ENCODE results near the gene RAX. TPM values are rescaled to one million over a fixed set of nuclear protein-coding genes. Genes with fewer than 3 reads are reported as not detected.

The RAX gene
- polyA plus RNA-seq, 1 donor (not counting 4 experiments of a cell fraction or from before 2014, with no cell fraction given), result not detected

DNA sequence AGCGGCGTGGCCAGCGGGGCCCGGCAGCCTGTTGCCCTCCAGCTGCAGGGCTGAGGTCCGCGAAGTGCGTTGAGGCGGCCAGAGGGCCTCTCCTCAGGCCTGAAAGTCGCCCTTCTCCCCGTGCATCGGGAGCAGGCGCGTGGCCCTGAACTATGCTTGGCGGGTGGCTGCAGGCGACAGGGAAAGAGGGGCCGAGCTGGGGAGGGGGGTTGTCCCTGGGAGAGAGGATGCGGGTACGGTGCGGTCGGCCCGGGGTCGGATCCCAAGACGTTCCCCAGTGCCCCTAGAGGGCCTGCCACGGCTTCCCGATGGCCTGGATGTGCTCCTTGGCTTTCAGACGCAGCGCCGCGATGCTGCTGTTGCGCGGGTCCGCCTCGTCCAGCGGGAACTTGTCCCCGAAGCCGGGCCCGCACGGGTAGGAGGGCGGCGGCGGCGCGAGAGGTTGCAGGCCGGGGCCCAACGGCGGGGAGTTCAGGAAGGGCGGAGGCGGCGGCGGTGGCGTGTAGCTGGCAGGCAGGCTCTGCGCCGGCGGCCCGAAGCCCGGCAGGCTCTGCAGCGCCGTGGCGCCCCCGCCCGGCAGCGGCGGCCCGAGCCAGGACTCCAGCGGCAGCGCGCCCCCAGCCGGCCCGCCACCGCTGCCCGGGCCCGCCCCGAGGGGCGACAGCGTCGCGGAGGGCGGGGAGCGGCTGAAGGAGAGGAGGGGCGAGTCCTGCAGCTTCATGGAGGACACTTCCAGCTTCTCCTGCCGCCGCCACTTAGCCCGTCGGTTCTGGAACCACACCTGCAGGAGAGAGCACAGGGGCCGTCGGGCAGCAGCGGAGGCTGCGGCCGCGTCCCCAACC lies 4.3 kb downstream of the RAX start:
- FAIRE-seq, result no peak
- Histone ChIP-seq H3K4me3 (ENCODE audit: control insufficient read depth in 2 of 3, extremely low read depth in 1 of 3, insufficient read depth in 2 of 3, low read depth in 1 of 3, low read length in 3 of 3) (peak overlapping the region in 1 of 3 experiments; percentile 20), H3K4me1 (ENCODE audit: control insufficient read depth, extremely low read depth, insufficient read depth, low read length) (peaks cover 8% of the 10 kb centered on the region), H4K20me1 (ENCODE audit: control insufficient read depth, extremely low read depth, insufficient read depth, low read length) (peaks cover 5% of the 10 kb centered on the region), H3K9ac (ENCODE audit: control insufficient read depth, extremely low read depth, insufficient read depth, low read length) (no peak overlapping the region), H2AFZ (ENCODE audit: control insufficient read depth, low read length) (no peak overlapping the region), H3K4me2 (ENCODE audit: control insufficient read depth, extremely low read depth, insufficient read depth, low read depth, low read length) (peak overlapping the region; percentile 30), H3K9me1 (ENCODE audit: control insufficient read depth, extremely low read depth, insufficient read depth, low read length) (peaks cover 2% of the 10 kb centered on the region), H3K27ac (ENCODE audit: control insufficient read depth, insufficient read depth, low read length) (no peak overlapping the region), H3K27me3 (ENCODE audit: control insufficient read depth, extremely low read depth, insufficient read depth, low read length) (peaks cover 99% of the 10 kb centered on the region), H3K36me3 (ENCODE audit: control insufficient read depth in 2 of 2, extremely low read depth in 1 of 2, insufficient read depth in 2 of 2, low read length in 2 of 2) (no peaks in the 10 kb centered on the region), H3K79me2 (ENCODE audit: control insufficient read depth, insufficient read depth, low read length) (no peaks in the 10 kb centered on the region), H3K9me3 (ENCODE audit: control insufficient read depth, low read depth, low read length) (no peaks in the 10 kb centered on the region)
- no peak for DNase-seq (ENCODE audit: low read depth, low spot score)
- peak; percentile 6 for TF ChIP-seq EZH2 (IDR thresholded peaks at IDR 0.05; ENCODE audit: low read length)
- TF ChIP-seq, protein P1, sequence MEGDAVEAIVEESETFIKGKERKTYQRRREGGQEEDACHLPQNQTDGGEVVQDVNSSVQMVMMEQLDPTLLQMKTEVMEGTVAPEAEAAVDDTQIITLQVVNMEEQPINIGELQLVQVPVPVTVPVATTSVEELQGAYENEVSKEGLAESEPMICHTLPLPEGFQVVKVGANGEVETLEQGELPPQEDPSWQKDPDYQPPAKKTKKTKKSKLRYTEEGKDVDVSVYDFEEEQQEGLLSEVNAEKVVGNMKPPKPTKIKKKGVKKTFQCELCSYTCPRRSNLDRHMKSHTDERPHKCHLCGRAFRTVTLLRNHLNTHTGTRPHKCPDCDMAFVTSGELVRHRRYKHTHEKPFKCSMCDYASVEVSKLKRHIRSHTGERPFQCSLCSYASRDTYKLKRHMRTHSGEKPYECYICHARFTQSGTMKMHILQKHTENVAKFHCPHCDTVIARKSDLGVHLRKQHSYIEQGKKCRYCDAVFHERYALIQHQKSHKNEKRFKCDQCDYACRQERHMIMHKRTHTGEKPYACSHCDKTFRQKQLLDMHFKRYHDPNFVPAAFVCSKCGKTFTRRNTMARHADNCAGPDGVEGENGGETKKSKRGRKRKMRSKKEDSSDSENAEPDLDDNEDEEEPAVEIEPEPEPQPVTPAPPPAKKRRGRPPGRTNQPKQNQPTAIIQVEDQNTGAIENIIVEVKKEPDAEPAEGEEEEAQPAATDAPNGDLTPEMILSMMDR (optimal IDR thresholded peaks at IDR 0.05 in 1 of 3, IDR thresholded peaks at IDR 0.05 in 1 of 3, conservative IDR thresholded peaks at IDR 0.05 in 1 of 3; ENCODE audit: extremely low read depth in 1 of 3, insufficient read depth in 2 of 3, low read length in 3 of 3), result peak in 2 of 3 experiments; percentile 15 to 60
- dilution Hi-C loops (cut with MboI; ENCODE audit: extremely low pct_ligation_motif_present, low sequenced_read_pairs), result no loop called here

DNA sequence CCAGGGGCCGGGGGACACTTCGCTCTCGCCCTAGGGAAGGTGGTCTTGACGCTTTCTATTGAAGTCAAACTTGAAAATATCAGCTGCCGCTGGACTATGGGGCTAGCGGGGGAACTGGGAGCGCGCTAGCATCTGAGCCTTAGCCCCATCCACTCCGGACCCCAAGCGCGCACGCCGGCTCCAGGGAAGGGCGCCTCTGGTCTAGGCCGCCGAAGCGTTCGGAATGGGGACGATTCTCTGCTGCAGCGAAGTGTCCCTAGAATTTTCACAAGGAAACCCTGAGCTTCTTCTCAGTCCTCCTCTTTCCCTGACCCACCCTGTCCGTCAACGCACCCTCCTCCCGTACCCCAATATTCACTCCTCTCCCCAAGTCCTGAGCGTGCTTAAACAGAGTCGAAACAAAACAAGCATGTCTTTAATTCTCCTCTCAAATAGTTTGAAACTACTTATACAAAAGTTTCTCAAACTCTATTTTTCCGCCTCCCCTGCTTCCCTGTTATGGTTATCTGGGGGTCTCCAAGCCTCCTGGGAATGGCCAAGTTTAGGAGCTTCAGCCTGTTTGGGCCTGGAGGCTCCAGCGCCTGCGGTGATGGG lies 5.0 kb downstream of the RAX start:
- dilution Hi-C loops (cut with MboI; ENCODE audit: extremely low pct_ligation_motif_present, low sequenced_read_pairs), result no loop called here
- H3K9ac ChIP-seq (ENCODE audit: control insufficient read depth, extremely low read depth, insufficient read depth, low read length), result no peak overlapping the region

More for the DNA sequence above, 5.0 kb downstream of the RAX start:
- Histone ChIP-seq H3K4me1 (ENCODE audit: control insufficient read depth, extremely low read depth, insufficient read depth, low read length) (peaks cover 15% of the 10 kb centered on the region), H3K9me3 (ENCODE audit: control insufficient read depth, low read depth, low read length) (no peaks in the 10 kb centered on the region), H3K4me3 (ENCODE audit: control insufficient read depth in 2 of 3, extremely low read depth in 1 of 3, insufficient read depth in 2 of 3, low read depth in 1 of 3, low read length in 3 of 3) (peak overlapping the region in 1 of 3 experiments; percentile 37), H3K4me2 (ENCODE audit: control insufficient read depth, extremely low read depth, insufficient read depth, low read depth, low read length) (peak overlapping the region; percentile 19), H3K27me3 (ENCODE audit: control insufficient read depth, extremely low read depth, insufficient read depth, low read length) (peaks cover 99% of the 10 kb centered on the region), H3K9me1 (ENCODE audit: control insufficient read depth, extremely low read depth, insufficient read depth, low read length) (peaks cover 2% of the 10 kb centered on the region), H3K79me2 (ENCODE audit: control insufficient read depth, insufficient read depth, low read length) (no peaks in the 10 kb centered on the region), H2AFZ (ENCODE audit: control insufficient read depth, low read length) (no peak overlapping the region), H3K27ac (ENCODE audit: control insufficient read depth, insufficient read depth, low read length) (no peak overlapping the region), H3K36me3 (ENCODE audit: control insufficient read depth in 2 of 2, extremely low read depth in 1 of 2, insufficient read depth in 2 of 2, low read length in 2 of 2) (no peaks in the 10 kb centered on the region), H4K20me1 (ENCODE audit: control insufficient read depth, extremely low read depth, insufficient read depth, low read length) (peaks cover 5% of the 10 kb centered on the region)
- FAIRE-seq, result no peak
- DNase-seq (ENCODE audit: low read depth, low spot score), result no peak
- peak; percentile 89 for TF ChIP-seq EZH2 (IDR thresholded peaks at IDR 0.05; ENCODE audit: low read length)
- TF ChIP-seq, protein P1 (optimal IDR thresholded peaks at IDR 0.05 in 1 of 3, IDR thresholded peaks at IDR 0.05 in 1 of 3, conservative IDR thresholded peaks at IDR 0.05 in 1 of 3; ENCODE audit: extremely low read depth in 1 of 3, insufficient read depth in 2 of 3, low read length in 3 of 3), result no peak

All from keratinocyte (primary cell).